CMK (cell line): Measurements from ENCODE around the gene PRR5L.
"Not testable (repeated sequence)": the region's sequence is repeated elsewhere in the genome, so short reads cannot be mapped to it uniquely, and the experiment has no call there.

Source experiments
- DNase-seq: peaks from one replicate; pipeline ENCODE4 v3.0.0-alpha.2; 2010; ENCODE audit warnings: low read depth

PRR5L gene

DNA sequence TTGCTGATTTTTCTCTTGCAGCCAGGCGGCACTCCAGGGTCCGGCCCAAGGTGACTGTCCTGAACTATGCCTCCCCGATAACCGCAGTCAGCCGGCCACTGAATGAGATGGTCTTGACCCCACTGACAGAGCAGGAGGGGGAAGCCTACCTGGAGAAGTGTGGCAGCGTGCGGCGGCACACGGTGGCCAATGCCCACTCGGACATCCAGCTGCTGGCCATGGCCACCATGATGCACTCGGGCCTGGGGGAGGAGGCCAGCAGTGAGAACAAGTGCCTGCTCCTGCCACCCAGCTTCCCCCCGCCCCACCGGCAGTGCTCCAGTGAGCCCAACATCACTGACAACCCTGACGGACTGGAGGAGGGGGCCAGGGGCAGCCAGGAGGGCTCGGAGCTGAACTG, 166.2 kb downstream of the PRR5L start:
- DNase-seq: no peak

DNA sequence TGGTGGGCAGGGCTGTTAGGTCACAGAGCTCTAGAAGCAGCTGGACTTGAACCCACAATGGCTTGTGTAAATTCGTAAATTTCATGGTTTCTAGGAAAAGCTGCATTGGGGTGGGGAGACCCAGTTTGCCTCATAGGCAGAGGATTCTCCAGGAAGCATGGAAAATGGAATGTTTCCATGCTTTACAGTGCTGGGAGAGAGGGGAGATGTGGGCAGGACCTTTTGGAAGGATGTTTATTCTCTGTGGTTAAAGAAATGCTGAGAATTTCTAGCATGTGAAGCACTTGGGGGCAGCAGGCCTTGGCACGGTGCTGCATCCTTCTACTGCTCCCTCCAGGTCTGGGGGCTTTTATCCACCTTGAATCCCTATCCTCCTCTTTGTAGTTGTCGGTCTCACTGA, 167.7 kb downstream of the PRR5L start:
- no peak for DNase-seq

DNA sequence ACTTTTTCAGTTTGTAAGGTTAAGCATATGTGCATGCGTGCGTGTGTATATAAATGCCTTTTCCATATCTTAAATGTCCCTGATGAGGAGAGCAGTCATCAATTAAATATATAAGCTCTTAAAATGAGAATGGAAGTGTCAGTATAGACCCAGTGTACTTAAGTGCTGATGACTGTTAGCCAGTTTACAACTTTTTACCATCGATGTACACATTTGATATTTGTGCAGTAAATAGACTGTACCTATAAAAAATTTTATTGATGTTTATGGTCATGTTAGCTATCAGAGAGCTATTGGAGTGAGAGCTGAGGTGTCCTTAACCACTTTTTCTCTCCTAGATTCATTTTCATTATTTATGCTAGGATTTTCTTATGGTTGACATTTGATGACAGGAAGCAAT, 168.6 kb downstream of the PRR5L start:
- no peak for DNase-seq

DNA sequence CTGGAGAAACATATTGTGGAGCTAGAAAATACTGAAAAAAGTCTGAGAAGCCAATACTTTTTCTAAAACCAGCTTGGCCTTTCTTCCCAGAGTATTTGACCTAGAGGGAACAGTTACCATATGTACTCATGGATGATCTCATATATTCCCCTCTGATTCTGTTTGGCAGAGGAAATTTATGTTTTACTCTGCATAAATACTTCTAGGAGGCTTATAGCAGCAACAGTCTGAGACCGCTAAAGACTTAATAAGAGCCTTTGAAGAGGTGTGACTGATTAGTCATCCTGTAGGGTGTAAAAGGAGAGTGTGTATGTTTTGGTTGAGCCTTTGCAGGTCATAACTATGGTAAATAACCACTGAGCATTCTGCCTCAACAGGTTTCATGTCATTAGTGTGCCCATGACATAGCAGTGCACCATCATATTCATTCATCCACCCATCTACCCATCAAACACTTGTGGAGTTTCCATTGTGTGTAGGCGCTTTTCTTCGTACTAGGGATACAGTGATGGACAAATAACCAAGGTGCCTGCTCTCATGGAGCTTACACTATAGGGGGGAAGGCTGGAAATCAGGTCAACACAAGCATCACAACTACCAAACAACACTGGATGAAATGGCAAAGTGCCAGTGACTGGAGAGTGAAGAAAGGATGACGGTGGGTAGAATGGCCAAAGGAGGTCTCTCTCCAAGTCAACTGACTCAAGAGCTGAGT, 169.5 kb downstream of the PRR5L start:
- DNase-seq: no peak

DNA sequence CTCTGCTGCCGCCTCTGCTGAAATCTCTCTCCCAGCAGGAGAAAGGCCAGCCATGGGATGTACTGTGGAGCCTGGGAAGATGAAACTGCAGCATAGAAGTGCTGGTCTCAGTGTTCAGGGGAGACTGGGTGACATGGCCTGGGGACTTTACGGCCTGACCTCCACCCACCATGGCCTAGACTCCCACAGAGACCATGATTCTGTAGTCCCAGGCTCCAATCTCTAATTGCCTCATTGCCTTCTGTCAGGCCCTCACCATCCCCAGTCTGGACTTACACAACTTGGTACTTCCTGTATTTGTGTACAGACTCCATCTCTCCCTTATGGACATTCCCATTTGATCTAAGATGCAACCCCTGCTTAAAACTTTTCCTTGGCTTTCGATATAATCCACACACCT, 170.9 kb downstream of the PRR5L start:
- DNase-seq: no peak

DNA sequence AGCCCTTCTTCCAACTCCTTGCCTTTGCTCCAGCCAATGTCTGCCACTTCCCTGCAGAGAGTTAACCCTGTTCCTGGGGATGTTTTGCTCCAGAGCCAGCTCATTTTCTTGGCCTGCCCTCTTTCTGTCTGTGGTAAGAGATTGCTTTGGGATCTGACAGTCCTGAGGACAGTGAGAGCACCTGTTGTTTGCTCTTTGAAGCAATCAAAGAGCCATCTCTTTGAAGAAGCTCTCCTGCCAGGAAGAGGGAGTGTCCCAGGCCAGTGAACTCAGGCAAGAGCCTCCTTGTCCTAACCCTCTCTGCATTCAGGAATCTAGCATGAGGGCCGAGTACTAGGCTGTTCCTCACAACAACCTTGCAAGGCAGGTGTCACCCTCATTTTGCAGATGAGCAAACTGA, 171.8 kb downstream of the PRR5L start:
- no peak for DNase-seq

DNA sequence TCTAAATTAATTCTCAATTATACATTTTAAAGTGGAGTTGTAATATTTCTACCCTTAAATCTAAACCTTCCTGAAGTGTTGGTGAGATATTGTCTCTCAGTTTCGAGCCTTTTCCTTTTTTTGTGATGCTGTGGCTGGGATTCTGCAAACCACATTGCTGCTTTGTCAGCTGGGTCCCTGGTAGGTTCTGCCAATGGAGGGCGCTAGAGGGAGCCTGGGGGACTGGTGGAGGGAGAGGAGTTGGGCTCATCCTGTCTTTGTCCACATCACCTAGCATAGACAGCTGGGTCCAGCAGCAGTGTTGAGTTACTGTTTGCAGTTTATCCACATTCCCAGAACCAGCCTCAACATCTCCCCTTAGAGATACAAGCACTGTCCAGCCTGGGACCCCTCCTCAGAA, 173.0 kb downstream of the PRR5L start:
- DNase-seq: no peak

DNA sequence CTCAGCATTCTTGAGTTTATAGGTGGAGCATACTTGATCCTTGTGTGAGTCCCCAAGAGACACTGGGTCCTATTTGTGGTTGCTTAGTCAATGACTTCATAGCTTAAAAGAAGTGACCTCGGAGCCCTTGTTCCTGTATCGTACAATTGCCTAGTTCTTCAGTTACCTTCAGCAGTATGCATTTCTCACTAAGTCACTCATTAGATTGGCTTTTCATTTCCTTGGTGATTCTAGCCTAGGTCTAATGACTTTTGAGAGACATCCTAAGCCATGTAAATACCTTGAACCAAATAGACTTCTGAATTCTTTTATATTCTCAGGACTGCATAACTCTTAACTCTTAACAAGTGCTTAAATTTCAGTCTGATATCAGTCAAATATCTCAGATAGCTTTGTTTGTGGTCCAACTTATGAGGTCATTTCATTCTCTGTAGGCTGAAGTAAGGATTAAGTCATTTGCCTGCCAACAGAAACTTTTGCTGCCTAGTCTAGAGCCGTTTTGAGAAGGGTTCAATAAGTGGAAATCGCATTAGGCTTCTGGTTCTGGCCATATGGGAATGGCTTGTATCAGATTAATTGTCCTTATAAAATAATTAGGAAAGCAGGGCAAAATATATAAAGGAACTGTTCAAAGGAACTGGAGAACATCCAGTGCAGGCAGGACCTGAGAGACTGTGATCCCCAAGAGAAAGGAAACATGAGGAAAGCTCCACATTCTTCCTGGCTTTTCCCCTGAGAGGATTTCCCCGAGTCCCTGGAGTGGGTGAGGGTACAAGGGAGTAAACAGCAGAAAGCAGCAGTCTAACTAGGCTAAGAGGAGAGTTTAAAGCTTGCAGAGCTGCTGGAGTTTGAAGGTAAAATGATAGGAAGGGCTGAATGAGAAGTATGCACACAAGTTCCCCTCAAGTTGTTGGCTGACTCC, 174.1 kb downstream of the PRR5L start:
- DNase-seq: no peak

DNA sequence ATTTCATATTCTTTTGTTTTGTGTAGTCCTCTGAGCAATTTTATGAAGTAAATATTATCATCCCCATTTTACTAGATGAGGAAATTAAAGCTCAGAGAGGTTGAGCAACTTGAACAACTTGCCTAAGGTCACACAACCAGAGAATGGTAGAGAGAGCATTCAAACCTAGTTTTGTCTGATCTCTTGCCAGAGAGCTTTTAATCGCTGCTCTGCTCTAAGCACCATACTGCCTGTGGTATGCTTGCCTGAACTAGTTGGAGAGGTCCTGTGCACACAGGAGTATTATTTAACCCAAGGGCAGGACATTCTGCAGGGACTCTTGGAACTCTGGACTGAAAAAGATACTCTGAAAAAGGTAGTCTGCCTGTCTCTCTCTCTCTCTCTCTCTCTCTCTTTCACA, 175.5 kb downstream of the PRR5L start:
- no peak for DNase-seq

DNA sequence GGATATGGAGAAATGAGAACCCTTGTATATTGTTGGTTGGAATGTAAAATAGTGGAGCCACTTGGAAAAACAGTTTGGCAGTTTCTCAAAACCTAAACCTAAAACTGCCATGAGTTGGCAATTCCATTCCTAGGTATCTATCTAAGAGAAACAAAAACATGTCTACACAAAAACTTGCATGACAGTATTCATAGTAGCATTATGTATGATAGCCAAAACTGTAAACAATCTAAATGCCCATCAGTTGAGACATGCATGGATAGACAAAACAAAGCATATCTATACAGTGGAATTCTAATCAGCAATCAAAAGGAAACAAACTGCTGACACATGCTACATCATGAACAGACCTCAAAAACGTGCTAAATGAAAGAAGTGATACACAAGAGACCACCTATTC, 179.1 kb downstream of the PRR5L start:
- DNase-seq: no peak

DNA sequence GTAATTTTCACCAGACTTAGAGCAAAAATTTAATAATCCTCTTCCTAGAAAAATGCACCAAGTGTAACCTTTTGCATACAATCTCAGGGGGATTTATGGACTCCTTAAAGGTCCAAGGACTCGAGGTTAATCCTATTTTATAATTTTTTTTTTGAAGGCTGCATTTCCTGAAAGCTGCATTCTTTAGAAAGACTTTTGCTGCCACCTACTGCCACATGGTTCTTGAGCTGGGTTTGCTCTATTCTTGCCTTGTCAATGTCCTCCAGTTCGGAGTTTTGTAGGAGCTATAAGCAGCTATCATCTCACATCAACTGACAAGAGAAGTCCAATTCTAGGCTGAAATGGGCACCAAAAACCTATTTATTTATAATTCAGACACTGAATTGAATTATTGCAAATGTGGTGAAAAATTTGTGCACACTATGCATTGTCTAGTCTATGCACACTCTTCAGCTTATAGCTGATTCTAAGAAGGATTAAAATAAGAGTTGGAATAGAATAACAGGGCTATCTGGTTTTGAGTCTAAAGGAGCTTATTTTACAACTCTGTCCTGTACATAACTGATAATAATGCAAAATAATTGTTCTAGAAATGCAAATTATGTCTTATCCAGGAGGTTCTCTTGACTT, 182.7 kb downstream of the PRR5L start:
- no peak for DNase-seq

DNA sequence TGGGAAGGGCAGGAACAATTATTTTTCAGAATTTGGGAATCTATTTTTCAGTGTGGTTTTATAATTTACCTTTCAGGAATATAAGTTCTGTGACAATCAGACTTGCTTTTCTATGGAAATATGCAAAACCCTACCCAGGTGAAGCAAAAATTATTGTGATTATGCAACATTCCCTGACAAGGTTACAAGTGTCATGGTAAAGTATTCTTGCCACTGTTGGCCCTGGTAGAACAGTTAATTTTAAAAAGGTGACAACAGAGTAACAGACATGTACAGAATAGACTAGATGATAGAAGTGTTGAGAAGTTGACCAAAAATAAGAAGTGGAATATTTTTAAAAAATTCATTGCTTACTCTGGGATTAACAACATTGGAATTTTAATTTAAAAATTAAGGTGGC, 184.7 kb downstream of the PRR5L start:
- no peak for DNase-seq

DNA sequence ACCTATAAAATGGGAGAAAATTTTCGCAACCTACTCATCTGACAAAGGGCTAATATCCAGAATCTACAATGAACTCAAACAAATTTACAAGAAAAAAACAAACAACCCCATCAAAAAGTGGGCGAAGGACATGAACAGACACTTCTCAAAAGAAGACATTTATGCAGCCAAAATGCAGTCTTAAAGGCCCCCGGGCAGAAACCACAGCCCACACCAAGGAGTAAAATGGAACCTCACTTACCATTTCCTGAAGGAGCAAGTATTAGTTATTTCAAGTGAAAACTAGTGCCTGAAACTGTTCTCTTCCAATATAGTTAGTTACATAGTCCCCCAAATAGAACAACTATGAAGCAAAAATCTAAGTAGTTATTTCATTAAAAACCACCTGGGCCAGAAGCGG, 187.0 kb downstream of the PRR5L start:
- not testable (repeated sequence) for DNase-seq

DNA sequence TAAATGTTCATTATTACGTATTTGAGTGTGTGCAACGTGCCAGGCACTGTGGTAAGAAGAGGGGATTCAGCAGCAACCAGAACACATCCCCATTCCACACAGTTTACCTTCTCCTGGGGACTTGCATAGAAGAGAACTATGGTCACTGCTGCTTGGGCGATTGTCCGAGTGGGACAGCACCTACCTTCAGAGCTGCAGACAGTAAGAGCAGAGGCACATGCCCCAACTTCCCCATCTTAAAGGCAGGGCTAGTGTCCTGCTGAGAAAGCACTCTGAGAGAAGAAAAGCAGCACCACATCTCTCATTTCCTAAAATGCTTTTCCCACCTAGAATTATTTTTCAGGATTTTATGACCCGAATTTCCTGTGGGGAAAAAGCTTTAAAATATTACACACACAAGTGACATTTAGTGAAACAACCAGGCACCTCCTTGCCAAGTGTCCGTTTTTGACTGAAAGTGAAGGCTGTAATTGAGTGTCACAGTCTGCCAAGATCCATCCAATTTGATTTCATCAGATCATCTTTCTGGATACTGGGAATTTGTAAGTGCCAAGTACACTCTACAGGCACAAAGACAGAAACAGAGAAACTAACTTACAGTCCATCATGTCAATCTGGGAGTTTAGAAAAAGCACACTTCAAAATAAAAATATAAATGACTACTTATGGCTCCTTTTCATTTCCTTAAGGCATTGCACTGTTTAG, 189.4 kb downstream of the PRR5L start:
- no peak for DNase-seq

DNA sequence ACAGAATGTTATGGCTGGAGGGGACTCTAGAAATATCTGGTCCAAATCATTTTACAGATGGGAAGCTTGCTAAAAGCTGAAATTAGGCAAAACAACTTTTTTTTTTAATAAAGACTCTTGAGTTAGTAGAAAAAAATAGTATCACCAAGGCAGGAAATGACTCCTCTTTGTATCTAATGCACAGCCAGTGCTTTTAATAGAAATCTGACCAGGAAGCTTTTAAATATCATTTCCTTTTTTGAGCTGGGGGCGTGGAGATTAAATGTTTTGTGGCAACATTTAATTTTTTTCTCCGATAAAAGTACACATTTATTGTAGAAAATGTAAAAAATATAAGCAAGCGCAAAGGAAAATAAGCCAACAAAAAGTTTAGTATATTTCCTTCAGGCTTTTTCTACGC, 191.5 kb downstream of the PRR5L start:
- DNase-seq: no peak

DNA sequence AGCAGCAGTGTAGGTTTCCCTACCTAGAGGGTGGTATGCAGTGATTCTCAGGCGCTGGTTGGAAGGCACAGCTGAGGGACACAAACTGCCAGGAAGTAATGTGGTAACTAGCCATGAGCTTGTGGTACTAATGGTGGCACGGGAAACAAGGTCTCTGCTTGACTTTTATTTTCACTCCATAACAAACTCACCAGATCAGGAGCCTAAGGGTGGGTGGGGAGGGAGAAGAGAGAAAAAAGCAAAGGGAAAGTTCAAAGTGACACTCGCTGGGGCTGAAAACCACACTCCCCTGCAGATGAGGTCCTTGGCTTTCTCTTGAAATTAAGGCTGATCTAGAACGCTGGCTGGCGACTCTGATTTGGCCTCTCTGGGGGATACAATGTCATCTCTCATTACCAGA, 192.0 kb downstream of the PRR5L start:
- no peak for DNase-seq

DNA sequence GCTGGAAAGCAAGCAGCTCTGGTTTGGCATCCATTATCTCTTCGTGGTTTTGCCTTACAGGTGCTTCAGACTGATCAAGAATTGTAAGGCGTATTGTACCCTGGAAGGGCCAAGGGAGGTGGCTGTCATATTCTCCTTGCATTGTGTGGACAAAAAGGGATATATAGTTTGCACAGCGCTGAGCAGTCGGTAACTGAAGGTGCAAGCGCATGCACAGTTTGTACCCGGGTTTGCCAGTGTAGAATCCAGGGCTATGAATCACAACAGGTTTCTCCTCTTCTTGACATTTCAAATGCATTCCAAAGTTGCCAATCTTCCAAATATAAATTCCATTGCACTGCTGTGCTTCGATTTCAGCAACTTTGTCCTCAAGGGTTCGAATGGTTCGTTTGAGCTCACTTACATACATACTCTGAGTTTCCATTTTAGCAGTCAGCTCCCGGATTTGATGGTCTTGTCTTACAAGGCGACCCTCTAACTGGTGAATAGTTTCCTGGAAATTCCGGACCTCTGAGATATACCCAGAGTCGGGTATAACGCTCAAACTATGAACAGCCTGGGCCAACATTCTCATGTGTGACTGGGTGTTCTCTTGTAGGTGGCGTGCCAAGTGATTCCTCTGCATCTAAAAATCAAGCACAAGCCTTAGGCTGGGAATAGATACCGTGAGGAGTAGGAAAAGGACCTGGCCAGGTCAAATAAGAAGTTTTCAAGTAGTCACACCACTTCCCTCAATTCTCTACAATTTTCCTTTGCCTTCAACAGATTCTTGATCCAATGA, 194.1 kb downstream of the PRR5L start:
- DNase-seq: no peak

DNA sequence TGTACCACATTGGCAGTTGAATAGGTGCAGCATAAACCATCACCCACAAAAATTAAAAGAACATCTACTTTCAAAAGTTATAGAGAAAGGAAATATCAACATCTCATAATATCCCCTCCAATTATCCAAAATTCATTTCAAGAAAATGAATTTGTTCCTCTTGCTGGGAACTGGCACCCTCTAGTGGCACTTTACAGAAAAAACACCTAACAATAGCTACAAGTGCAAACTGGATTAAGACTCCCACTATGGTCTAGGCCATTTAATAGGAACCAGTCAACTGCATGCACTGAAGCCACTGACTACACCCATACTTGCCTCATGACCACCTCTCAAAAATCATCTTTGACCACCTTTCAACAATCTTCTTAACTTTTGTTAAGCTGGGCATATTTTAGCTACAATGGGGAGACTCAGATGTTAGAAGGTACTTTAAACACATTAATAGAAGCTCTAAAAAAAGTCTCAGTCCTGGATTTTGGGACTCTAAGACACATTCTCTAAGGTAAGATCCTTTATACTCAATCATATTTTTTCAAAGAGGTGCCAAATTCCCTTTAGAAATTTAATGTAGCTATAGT, 196.7 kb downstream of the PRR5L start:
- peak; percentile 21 for DNase-seq

DNA sequence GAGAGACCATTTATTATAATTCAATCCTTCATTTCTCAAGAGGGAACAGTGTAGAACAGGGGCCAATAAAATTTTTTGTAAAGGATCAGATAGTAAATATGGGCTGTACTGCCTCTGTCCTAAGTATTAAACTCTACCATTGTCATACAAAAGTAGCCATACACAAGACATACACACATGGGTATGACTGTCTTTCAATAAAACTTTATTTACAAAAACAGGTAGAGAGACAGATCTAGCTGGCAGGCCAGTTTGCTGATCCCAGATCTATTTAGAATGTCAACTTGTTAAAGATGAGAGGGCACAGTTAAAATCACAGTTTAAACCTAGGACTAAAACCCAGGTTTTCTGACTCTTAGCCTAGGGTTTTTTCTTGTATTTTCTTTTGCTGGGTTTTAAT, 197.2 kb downstream of the PRR5L start:
- no peak for DNase-seq

DNA sequence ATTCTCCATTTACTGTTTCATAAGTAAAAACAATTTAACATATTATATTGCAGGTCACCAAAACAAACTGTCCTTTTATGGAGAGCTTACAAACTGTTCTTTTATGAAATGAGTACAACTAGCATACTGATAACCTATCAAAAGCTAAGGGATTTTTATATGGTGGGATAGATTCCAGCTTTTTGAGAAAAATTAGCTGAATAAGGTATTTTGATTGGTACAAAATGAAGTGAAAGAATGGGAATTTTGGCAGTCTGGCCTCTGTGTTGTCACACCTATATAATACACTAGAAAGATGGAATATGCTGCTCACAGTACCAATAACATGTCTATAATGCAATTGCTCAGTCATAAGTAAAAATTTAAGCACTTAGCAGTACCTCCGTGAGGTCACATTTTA, 202.6 kb downstream of the PRR5L start:
- DNase-seq: no peak

DNA sequence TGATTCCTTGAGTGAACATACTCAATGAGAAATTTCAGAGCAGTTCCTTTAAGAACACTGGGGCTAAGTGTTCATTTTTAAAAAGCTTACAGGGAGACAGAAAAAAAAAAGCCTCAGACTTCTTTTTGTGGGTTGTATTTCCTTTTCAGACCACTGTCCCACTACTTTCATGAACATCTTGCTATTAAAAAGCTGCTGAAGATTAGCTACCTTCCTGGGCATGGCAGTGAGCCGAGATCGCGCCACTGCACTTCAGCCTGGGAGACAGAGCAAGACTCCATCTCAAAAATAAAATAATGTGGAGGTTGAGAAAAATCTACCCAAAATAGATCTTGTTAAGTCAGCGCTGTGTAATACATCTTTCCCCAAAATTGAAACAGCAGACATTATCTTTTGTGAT, 203.2 kb downstream of the PRR5L start:
- DNase-seq: no peak
